GM23338 (cell line): Measurements from ENCODE around the gene TRIM73.
"Not testable (repeated sequence)": the region's sequence is repeated elsewhere in the genome, so short reads cannot be mapped to it uniquely, and the experiment has no call there.

ENCODE experiments used
- CREB1 ChIP-seq: fragments of 250-450 bp; sonication (Bioruptor Pico); IDR thresholded peaks from 2 replicates; pipeline ENCODE4 v1.5.0; 2020; ENCODE audit warnings: low read depth, mild to moderate bottlenecking, moderate library complexity
- CTCF ChIP-seq, 2 experiments: fragments of 200-600 bp in 1 of 2; sonication (generic) in 1 of 2; conservative IDR thresholded peaks; 2 replicates each; pipeline versions ENCODE4 v1.5.1 to v1.6.1; 2016 to 2017; ENCODE audit warnings: antibody characterized with exemption in 2 of 2, low read depth in 2 of 2, mild to moderate bottlenecking in 2 of 2, moderate library complexity in 1 of 2
- ETS1 ChIP-seq: IDR thresholded peaks from 2 replicates; pipeline ENCODE4 v1.6.1; 2016; ENCODE audit warnings: antibody characterized with exemption
- EZH2 ChIP-seq: fragments of 200-600 bp; sonication (generic); IDR thresholded peaks from one replicate; pipeline ENCODE4 v1.8.0; 2017; ENCODE audit warnings: antibody characterized with exemption, mild to moderate bottlenecking, low read depth; ENCODE audit not compliant: unreplicated experiment
- EZH2phosphoT487 ChIP-seq: fragments of 200-600 bp; sonication (generic); IDR thresholded peaks from one replicate; pipeline ENCODE4 v1.8.1; 2018; ENCODE audit warnings: antibody characterized with exemption; ENCODE audit not compliant: unreplicated experiment
- JUNB ChIP-seq: IDR thresholded peaks from one replicate; pipeline ENCODE4 v1.6.1; 2016; ENCODE audit warnings: antibody characterized with exemption; ENCODE audit not compliant: unreplicated experiment
- POLR2AphosphoS5 ChIP-seq: IDR thresholded peaks from 2 replicates; pipeline ENCODE4 v1.6.1; 2016; ENCODE audit warnings: antibody characterized with exemption, low read depth
- REST ChIP-seq: IDR thresholded peaks from one replicate; pipeline ENCODE4 v1.6.1; 2018; ENCODE audit warnings: antibody characterized with exemption; ENCODE audit not compliant: unreplicated experiment
- STAT1 ChIP-seq: IDR thresholded peaks from one replicate; pipeline ENCODE4 v1.6.1; 2016; ENCODE audit warnings: antibody characterized with exemption; ENCODE audit not compliant: unreplicated experiment
- ZNF114 ChIP-seq: fragments of 250-450 bp; sonication (Bioruptor Pico); IDR thresholded peaks from 2 replicates; pipeline ENCODE4 v1.5.0; 2020; ENCODE audit warnings: mild to moderate bottlenecking, moderate library complexity
- ZNF331 ChIP-seq: fragments of 250-450 bp; sonication (Bioruptor Pico); IDR thresholded peaks from 2 replicates; pipeline ENCODE4 v1.5.0; 2020; ENCODE audit warnings: low read depth, mild to moderate bottlenecking, moderate library complexity

- TF ChIP-seq CTCF (conservative IDR thresholded peaks at IDR 0.05; ENCODE audit: low read depth in 2 of 2); EZH2phosphoT487; EZH2; REST; POLR2AphosphoS5; JUNB; ETS1; STAT1; CREB1 (CRISPR knock-in tag); ZNF331 (CRISPR knock-in tag); ZNF114 (CRISPR knock-in tag): not testable (repeated sequence)
Observed at GRCh38 chr7:75364079-75364478, 31.4 kb upstream of the TRIM73 start.
